Eye (tissue), 1 donor: ENCODE measurements around the gene AK4.
A peak's percentile ranks its signal among the peaks of the same experiment; 100 is the strongest.

Experiments used
- DNase-seq: peaks from one replicate; pipeline ENCODE4 v3.0.0-alpha.2; 2015

Gene AK4

DNA sequence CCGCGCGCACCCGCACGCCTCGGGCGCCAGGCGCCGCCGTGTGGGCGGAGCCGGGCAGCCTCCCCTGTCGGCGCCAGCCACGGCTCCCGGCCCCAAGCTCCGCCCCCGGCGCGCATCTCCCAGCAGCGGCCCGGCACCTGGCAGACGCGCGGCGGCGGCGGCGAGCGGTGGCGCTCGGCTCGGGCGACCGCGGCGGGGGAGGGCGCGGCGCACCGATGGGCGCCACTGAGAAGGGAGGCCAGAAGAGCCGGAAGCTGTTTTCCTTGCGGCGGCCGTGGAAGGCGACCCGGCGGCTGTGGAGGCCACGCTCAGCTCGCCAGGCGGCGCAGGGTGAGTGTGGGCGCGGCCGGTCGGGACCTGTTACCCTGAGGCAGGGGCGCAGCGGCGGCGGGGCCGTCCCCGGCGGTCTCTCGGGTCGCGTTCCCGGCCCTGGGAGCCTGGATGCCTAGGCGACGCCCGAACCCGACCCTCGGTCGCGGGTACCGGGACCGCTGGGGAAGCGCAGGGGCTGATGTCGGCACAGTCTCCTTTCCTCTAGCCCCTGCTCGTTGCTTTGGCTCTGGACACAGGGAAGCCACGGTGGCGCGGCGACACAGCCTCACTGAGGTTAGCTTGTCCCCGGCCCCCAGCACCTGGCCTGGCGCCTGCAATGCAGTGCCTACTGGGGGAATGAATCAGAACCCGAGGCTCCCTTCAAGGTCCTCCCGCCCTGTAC lies 106.5 kb downstream of the AK4 start:
- DNase-seq: peak; percentile 88

DNA sequence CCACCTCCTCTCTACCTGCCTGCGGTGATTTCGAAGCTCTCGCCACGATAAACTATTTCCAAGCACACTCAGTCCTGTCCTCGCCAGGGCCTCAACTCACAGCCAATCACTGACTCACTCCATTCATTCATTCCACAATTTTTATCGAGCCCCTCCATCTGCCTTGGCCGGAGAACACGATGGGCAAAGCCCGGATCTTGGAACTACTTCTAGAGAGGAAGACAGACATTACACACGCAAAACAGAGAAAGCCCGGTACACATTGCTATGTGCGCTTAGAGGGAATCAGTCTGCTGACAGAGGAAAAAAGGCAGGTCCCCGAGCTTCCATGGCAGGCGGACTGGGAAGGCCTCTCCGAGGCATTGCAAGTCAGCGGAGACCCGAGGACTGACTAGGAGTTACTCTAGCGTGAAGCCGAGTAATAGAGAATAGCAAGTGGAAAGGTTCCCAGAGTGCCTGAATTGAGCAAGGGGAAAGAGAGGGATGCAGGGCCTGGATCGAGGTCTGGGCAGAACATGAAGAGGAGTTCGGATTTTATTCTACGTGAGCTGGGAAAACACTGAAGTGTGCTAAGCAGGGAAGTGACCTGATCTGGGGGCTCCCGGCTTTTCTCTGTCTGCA lies 107.1 kb downstream of the AK4 start:
- DNase-seq: peak; percentile 81

- DNase-seq: no peak
These were observed 107.7 kb downstream of the AK4 start for GRCh38 chr1:65255656-65256050.

- DNase-seq: no peak
These were observed 109.1 kb downstream of the AK4 start for GRCh38 chr1:65256860-65257708.

DNA sequence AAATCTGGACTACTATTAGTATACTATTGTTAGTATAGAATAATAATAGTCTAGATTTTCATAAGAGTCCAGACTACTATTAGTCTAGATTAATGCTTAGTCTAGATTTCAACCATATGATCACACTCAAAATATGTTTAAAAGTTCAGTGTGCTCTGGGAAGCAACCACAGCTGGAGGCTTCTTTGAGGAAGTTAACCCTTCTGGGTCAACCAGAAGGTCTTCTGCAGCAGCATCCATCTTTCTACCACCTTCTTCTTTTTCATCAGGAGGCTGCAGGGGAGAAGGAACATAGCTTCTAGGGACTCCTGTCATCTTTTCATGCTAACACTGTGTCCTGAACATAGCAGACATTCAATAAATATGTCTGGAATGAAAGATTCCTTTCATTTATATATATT lies 110.1 kb downstream of the AK4 start:
- DNase-seq: no peak

GRCh38 chr1:65259816-65260215 lies 111.8 kb downstream of the AK4 start:
- DNase-seq: no peak

DNA sequence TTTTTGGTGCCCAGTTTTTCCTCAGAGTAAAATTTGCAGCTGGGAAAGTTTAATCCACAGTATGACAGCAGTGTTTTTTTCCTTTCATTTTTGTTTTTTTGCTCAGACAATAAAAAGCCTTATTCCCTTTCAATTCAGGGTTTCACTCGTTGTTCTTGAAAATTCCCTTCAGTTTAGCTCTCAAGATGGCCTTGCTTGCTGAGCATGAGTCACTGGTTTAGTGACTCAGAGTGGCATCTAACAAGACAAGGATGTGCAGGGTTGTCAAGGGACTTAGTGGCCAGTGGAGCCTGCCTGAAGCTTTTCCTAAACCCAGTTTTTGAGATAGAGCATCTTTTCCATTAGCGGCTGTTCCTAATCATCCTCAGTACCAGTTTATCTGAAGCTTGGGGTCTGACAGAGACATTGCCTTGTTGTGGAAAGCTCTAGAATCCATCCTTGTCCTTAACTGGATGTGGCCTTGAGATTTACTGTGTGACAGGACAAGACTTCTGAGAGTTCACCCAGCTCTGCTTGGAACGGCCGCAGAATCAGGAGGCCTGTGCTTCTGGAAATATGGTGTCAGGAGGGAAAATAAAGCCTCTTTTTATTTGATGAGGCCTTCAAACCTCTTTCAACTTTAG lies 113.0 kb downstream of the AK4 start:
- no peak for DNase-seq

DNA sequence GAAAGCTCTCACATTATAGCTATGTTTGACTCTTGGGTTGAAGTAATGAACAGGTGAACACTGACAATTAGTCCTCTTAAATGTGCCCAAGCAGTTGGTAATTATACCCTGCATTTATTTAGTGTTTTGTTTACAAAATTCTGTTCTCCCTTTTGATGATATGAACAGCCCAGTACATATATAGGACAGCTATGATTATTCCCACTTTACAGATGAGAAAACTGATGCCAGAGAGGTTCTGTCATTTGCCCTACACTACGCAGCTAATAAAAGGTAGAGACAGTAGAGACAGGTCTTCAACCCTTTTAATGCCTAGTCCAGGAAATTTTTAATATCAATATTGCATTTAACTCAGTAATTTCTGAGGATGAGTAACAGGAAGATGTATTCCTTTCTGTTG lies 115.3 kb downstream of the AK4 start:
- no peak for DNase-seq

GRCh38 chr1:65264197-65264929 lies 116.4 kb downstream of the AK4 start:
- DNase-seq: peak; percentile 93

DNA sequence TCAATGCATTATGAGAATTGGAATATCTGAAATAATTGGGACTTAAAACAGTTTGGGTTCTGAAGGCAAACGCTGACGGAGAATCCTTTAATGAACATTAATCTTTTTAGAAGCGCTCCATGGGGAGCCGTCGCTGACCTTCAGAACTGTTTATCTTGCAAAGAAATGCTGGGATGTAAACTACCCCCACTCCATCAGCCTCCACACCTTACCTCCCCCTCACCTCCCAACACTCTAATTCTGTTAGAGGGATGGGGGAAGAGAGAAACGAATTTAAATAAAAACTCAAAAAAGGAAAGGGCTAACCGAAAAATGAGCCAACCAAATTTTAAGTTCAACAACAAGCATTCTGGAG lies 117.3 kb downstream of the AK4 start:
- DNase-seq: no peak

GRCh38 chr1:65265651-65266351 lies 117.8 kb downstream of the AK4 start:
- DNase-seq: peak; percentile 78

DNA sequence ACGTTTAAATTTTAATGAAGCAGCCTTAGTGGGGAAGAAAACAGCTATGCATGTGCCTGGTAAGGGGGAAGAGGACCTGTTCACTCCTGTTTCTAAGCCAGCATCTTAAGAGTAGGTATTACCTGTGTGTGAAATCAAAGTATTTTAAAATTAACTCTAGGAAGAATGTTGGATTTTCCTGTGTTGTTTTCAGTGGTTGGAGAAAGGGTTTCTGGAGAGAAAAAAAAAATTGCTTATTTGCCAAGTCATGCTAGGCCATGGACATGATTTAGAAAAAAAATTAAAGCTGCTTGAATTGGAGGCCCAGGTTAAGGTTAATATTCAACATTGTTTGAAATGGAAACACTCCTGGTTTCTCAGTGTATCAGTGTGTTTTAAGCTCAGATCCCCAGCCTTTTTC lies 118.5 kb downstream of the AK4 start:
- DNase-seq: no peak

GRCh38 chr1:65267271-65267670 lies 119.3 kb downstream of the AK4 start:
- DNase-seq: no peak

DNA sequence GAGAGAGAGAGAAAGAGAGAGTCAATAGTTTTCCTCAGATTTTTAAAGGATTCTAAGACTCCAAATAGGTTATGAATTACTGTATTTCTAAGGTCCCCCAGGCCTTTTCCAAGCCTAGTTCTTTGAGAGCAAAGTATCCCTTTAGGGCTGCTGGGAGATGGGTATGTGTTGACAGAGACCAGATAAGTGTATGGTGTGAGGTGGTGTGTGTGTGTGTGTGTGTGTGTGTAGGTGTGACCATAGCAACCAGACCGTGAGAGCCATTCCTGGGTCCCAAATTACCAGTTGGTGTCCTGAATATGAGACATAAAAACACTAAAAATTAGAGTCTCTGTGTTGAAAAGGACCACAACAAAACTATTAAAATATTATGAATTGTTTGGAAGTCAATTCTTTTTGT lies 119.7 kb downstream of the AK4 start:
- no peak for DNase-seq

- DNase-seq: no peak
These were observed 121.6 kb downstream of the AK4 start for GRCh38 chr1:65269612-65270011.

- DNase-seq: no peak
These were observed 128.4 kb downstream of the AK4 start for GRCh38 chr1:65276197-65276939.

GRCh38 chr1:65277605-65278347 lies 129.8 kb downstream of the AK4 start:
- DNase-seq: no peak

GRCh38 chr1:65278376-65279069 lies 130.5 kb downstream of the AK4 start:
- peak; percentile 24 for DNase-seq

DNA sequence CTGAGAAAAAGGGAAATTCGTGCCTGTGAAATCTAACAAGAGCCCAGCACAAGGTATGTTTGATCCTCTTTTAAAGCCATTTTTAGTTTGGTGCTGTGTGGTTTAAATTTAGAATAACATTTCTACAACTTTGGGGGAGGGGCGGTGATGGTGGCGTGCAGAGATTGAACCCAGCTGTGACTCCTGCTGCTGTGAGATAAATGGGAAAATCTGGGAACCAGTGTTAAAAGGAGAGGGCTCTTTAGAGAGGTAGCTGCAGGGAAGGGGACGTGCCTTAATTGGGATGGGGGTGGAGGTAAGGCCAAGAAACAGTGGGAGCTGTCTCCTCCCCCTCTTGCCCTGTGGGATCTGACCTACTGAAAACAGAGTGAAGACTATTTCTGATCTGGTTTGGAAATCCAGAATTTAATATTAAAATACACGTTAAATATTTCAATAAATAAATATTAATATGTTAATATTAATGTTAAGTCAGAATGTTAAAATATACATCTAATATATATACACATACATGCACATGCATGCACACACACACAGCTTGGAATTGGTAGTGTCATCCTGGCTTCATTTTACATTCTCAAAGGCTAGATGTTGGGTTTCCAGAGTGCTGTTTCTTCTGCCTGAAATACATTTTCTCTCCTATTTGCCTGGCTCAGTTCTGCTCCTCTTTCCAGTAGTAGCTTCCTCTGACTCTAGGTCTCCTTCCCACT lies 131.2 kb downstream of the AK4 start:
- DNase-seq: peak; percentile 39
